ENCODE data around the gene EFNA1.

The EFNA1 gene

DNA sequence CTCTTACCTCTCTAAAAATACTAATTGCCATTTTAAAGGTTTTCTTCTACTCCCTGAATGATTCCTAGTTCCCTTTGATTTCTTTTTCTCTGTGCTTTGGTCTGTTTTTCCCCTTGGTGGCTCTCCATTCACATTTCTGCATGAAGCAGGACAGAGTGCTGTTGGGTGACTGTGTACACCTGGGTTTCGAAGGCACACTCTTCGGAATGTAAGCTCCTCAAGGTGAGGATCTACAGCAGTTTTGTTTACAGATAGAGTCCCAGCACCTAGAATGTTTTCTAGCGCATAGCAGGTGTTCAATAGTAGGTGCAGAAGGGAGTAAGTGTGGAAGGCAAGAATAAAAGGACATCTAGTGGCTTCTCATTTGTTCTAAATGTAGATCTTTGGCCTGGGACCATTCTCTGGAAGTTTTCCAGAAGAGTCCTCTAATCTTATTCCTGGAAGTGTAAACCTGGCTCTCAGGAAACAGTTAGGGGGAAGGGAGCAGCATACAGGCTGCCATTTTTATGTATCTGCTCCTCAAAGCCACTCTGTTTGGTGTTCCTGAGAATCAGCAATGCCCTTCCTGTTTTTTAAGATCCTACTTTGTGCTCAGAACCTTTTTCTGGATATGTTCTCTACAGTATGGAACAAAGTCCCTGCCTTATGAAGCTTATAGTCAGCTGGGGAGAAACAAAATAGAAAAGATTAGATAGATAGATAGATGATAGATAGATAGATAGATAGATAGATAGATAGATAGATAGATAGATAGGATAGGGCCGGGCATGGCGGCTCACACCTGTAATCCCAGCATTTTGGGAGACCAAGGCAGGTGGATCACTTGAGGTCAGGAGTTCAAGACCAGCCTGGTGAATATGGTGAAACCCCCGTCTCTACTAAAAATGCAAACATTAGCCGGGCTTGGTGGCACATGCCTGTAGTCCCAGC lies 22.8 kb upstream of the EFNA1 start:
- TF ChIP-seq SIN3A (IDR thresholded peaks at IDR 0.05; ENCODE audit: borderline replicate concordance, insufficient read depth, low read length) (no peak), REST (IDR thresholded peaks at IDR 0.05; ENCODE audit: insufficient read depth in 1 of 2, low read depth in 2 of 2, low read length in 2 of 2) (no peak), TAF1 (IDR thresholded peaks at IDR 0.05; ENCODE audit: borderline replicate concordance, insufficient read depth, low read length) (no peak), POLR2AphosphoS5 (IDR thresholded peaks at IDR 0.05; ENCODE audit: low read depth, low read length) (no peak), FOXP2 (optimal IDR thresholded peaks at IDR 0.05; ENCODE audit: borderline replicate concordance, extremely low read depth, extremely low read length, insufficient read depth) (no peak)

- TF ChIP-seq FOXP2 (optimal IDR thresholded peaks at IDR 0.05; ENCODE audit: borderline replicate concordance, extremely low read depth, extremely low read length, insufficient read depth), result no peak
- no peak for TF ChIP-seq SIN3A (IDR thresholded peaks at IDR 0.05; ENCODE audit: borderline replicate concordance, insufficient read depth, low read length)
- TF ChIP-seq TAF1 (IDR thresholded peaks at IDR 0.05; ENCODE audit: borderline replicate concordance, insufficient read depth, low read length), result no peak
- TF ChIP-seq POLR2AphosphoS5 (IDR thresholded peaks at IDR 0.05; ENCODE audit: low read depth, low read length), result no peak
- TF ChIP-seq REST (IDR thresholded peaks at IDR 0.05; ENCODE audit: insufficient read depth in 1 of 2, low read depth in 2 of 2, low read length in 2 of 2), result no peak
Measured at GRCh38 chr1:155105604-155106011, 22.1 kb upstream of the EFNA1 start.

GRCh38 chr1:155106862-155107261 lies 20.8 kb upstream of the EFNA1 start:
- TF ChIP-seq SIN3A (IDR thresholded peaks at IDR 0.05; ENCODE audit: borderline replicate concordance, insufficient read depth, low read length) (no peak), FOXP2 (optimal IDR thresholded peaks at IDR 0.05; ENCODE audit: borderline replicate concordance, extremely low read depth, extremely low read length, insufficient read depth) (no peak), POLR2AphosphoS5 (IDR thresholded peaks at IDR 0.05; ENCODE audit: low read depth, low read length) (no peak), TAF1 (IDR thresholded peaks at IDR 0.05; ENCODE audit: borderline replicate concordance, insufficient read depth, low read length) (no peak), REST (IDR thresholded peaks at IDR 0.05; ENCODE audit: insufficient read depth in 1 of 2, low read depth in 2 of 2, low read length in 2 of 2) (no peak)

DNA sequence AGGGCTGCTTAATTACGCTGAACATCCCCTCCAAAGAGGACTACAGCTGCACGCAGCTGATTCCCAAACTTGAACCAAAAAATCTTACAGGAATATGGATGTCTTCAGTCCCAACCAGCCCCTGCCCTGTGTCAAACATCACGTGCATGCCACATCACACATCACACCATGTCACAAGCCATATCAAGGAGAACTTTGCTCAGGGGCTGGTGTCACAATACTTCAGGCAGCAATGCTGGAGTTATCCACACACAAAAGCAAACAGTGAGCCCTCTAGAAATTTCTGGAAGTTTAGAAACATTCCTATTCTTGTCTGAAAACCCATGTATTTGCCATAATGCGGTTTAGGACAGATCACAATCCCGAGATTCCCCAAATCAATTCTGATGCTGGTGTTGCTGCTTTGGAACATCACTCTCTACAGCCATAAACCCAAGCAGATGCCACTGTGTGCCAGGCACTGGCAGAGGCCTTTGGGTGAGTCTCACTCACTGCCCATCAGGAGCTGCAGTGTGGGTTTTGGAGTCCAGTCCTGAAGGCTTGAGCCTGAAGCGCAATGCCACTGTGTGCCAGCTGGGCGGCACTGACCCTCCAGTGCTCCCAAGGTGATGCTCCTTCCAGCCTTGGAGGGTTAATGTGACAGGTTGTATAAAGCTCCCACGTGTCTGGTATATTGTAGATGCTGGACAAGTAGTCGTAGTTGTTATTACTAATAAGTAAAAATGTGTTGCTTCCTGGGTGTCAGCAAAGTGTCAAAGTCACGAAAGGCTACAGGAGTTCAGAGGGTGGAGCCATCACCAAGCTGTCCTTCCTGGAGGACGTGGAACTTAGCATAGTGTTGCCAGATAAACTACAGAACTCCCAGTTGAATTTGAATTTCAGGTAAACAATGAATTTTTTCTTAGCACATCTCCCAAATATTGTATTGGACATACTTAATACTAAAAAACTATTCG lies 20.1 kb upstream of the EFNA1 start:
- TF ChIP-seq SIN3A (IDR thresholded peaks at IDR 0.05; ENCODE audit: borderline replicate concordance, insufficient read depth, low read length), result no peak
- no peak for TF ChIP-seq POLR2AphosphoS5 (IDR thresholded peaks at IDR 0.05; ENCODE audit: low read depth, low read length)
- no peak for TF ChIP-seq TAF1 (IDR thresholded peaks at IDR 0.05; ENCODE audit: borderline replicate concordance, insufficient read depth, low read length)
- TF ChIP-seq REST (IDR thresholded peaks at IDR 0.05; ENCODE audit: insufficient read depth in 1 of 2, low read depth in 2 of 2, low read length in 2 of 2), result no peak
- no peak for TF ChIP-seq FOXP2 (optimal IDR thresholded peaks at IDR 0.05; ENCODE audit: borderline replicate concordance, extremely low read depth, extremely low read length, insufficient read depth)

Data from PFSK-1 (cell line).